HCT116 (cell line): ENCODE measurements around the gene ZBTB16. TPM values are rescaled to one million over a fixed set of nuclear protein-coding genes. Genes with fewer than 3 reads are reported as not detected.

Experiments used
- ATAC-seq: fragments of 200-7000 bp; cut with Tn5 transposase; 2 replicates; pipeline ENCODE4 v1.9.1; 2020; ENCODE audit warnings: mild to moderate bottlenecking, moderate library complexity
- BruUV-seq: library from RNA; stranded (reverse); fragments of 400-500 nt; replicated peaks from 2 replicates; lab custom pipeline; 2021; lab: Mats Ljungman, UMichigan
- CTCF ChIA-PET: fragments of 300-600 bp; sonication (Branson Sonifier 250); formaldehyde crosslinking; loops from one replicate; lab custom pipeline; 2021; ENCODE audit warnings: antibody characterized with exemption; lab: Charles Lee
- POLR2A ChIA-PET: fragments of 300-600, 350-600 bp; sonication (Branson Sonifier 250); formaldehyde crosslinking; loops from one replicate; lab custom pipeline; 2021; ENCODE audit warnings: antibody characterized with exemption; lab: Charles Lee
- RAD21 ChIA-PET, 2 experiments: fragments of 300-600 bp; sonication (Branson Sonifier 250); formaldehyde crosslinking; loops; one replicate each; lab custom pipeline; 2023; ENCODE audit warnings: low total read pairs in 2 of 2; ENCODE audit not compliant: uncharacterized antibody in 2 of 2, unreplicated experiment in 2 of 2, low non-redundant PET in 1 of 2; lab: Charles Lee
- DNase-seq: peaks from one replicate; pipeline ENCODE4 v3.0.0-alpha.2; 2010; ENCODE audit warnings: low read depth, low spot score
- H2AFZ ChIP-seq: fragments of 200-600 bp; shearing (Covaris generic), sonication (generic); 2 replicates; pipeline ENCODE4 v1.6.1; 2017; ENCODE audit warnings: low read depth, mixed run types, mixed read lengths, antibody characterized with exemption, low read length; ENCODE audit not compliant: poor library complexity, severe bottlenecking
- H3K27ac ChIP-seq: 2 replicates; pipeline ENCODE4 v1.5.1; 2012; ENCODE audit warnings: low read depth, low read length
- H3K27me3 ChIP-seq: fragments of 200-600 bp; sonication (generic); 2 replicates; pipeline ENCODE4 v1.6.1; 2016; ENCODE audit warnings: mixed run types, low read length, mixed read lengths; ENCODE audit not compliant: insufficient read depth
- H3K36me3 ChIP-seq, 2 experiments: fragments of 200-500 bp in 1 of 2; fragments of 200-600 bp in 1 of 2; sonication (Bioruptor generic) in 1 of 2; sonication (generic) in 1 of 2; 2 replicates each; pipeline versions ENCODE4 v1.5.1 to v1.6.1; 2014 to 2016; ENCODE audit warnings: low read length in 2 of 2, inconsistent platforms in 1 of 2, mixed read lengths in 1 of 2, mixed run types in 1 of 2; ENCODE audit not compliant: insufficient read depth in 2 of 2, control insufficient read depth in 1 of 2
- H3K4me1 ChIP-seq, 2 experiments: fragments of 200-600 bp in 1 of 2; sonication (generic) in 1 of 2; 2 replicates each; pipeline versions ENCODE4 v1.5.1 to v1.6.1; 2012 to 2017; ENCODE audit warnings: low read length in 2 of 2, inconsistent platforms in 1 of 2, mild to moderate bottlenecking in 1 of 2, mixed read lengths in 1 of 2, mixed run types in 1 of 2, moderate library complexity in 1 of 2; ENCODE audit not compliant: insufficient read depth in 2 of 2, control insufficient read depth in 1 of 2
- H3K4me2 ChIP-seq: fragments of 200-600 bp; sonication (generic); 2 replicates; pipeline ENCODE4 v1.6.1; 2017; ENCODE audit warnings: mixed run types, low read length, mixed read lengths
- H3K4me3 ChIP-seq, 2 experiments: fragments of 200-600 bp in 1 of 2; sonication (generic) in 1 of 2; replicated peaks in 1 of 2; 2 replicates each; pipeline ENCODE4 v1.5.1; 2011 to 2016; ENCODE audit warnings: low read length in 2 of 2, control low read depth in 1 of 2, low read depth in 1 of 2, mild to moderate bottlenecking in 1 of 2, mixed read lengths in 1 of 2, mixed run types in 1 of 2
- H3K79me2 ChIP-seq: fragments of 200-600 bp; sonication (generic); 2 replicates; pipeline ENCODE4 v1.6.1; 2017; ENCODE audit warnings: mild to moderate bottlenecking, mixed run types, low read length, moderate library complexity, mixed read lengths; ENCODE audit not compliant: insufficient read depth
- H3K9ac ChIP-seq: fragments of 200-600 bp; sonication (generic); 2 replicates; pipeline ENCODE4 v1.6.1; 2016; ENCODE audit warnings: low read length, mixed read lengths
- H3K9me2 ChIP-seq: fragments of 200-600 bp; sonication (generic), shearing (Covaris generic); 2 replicates; pipeline ENCODE4 v1.6.1; 2017; ENCODE audit warnings: mixed run types, mild to moderate bottlenecking, moderate library complexity; ENCODE audit not compliant: insufficient read depth
- H3K9me3 ChIP-seq, 2 experiments: fragments of 200-500 bp in 1 of 2; fragments of 200-600 bp in 1 of 2; sonication (Bioruptor generic) in 1 of 2; sonication (generic) in 1 of 2; 2 replicates each; pipeline ENCODE4 v1.6.1; 2014 to 2017; ENCODE audit warnings: low read length in 2 of 2, mixed read lengths in 2 of 2, inconsistent platforms in 1 of 2, low read depth in 1 of 2, mild to moderate bottlenecking in 1 of 2, mixed run types in 1 of 2, moderate library complexity in 1 of 2; ENCODE audit not compliant: control insufficient read depth in 1 of 2, insufficient read depth in 1 of 2
- H4K20me1 ChIP-seq: fragments of 200-600 bp; sonication (generic), shearing (Covaris generic); 2 replicates; pipeline ENCODE4 v1.6.1; 2017; ENCODE audit warnings: mixed run types, mild to moderate bottlenecking, moderate library complexity; ENCODE audit not compliant: insufficient read depth
- CBX3 ChIP-seq: IDR thresholded peaks from 2 replicates; pipeline ENCODE4 v1.6.1; 2012; ENCODE audit warnings: low read depth
- EZH2 ChIP-seq: fragments of 200-600 bp; sonication (generic); IDR thresholded peaks from 2 replicates; pipeline ENCODE4 v1.6.1; 2017; ENCODE audit warnings: antibody characterized with exemption, mixed run types
- EZH2phosphoT487 ChIP-seq: fragments of 200-600 bp; IDR thresholded peaks from 2 replicates; pipeline ENCODE4 v1.6.1; 2018; ENCODE audit warnings: antibody characterized with exemption, borderline replicate concordance
- FOSL1 ChIP-seq: IDR thresholded peaks from 2 replicates; pipeline ENCODE4 v1.6.1; 2012; ENCODE audit warnings: low read depth
- POLR2A ChIP-seq: IDR thresholded peaks from 2 replicates; pipeline ENCODE4 v1.7.0; 2011; ENCODE audit warnings: borderline replicate concordance; ENCODE audit not compliant: insufficient read depth, insufficient read length; ENCODE audit errors: extremely low read depth
- POLR2AphosphoS5 ChIP-seq: IDR thresholded peaks from 2 replicates; pipeline ENCODE4 v1.6.1; 2011; ENCODE audit warnings: mild to moderate bottlenecking, low read depth, low read length, moderate library complexity
- RAD21 ChIP-seq: IDR thresholded peaks from 2 replicates; pipeline ENCODE4 v1.6.1; 2012; ENCODE audit warnings: low read depth, mild to moderate bottlenecking
- TCF7L2 ChIP-seq: IDR thresholded peaks from 2 replicates; pipeline ENCODE4 v1.7.0; 2011; ENCODE audit warnings: borderline replicate concordance, inconsistent platforms; ENCODE audit not compliant: insufficient read depth, insufficient read length; ENCODE audit errors: extremely low read depth
- ZNF274 ChIP-seq: fragments of 200-500 bp; sonication (Bioruptor generic); IDR thresholded peaks from 2 replicates; pipeline ENCODE4 v1.6.1; 2014; ENCODE audit warnings: mild to moderate bottlenecking, low read depth, low read length, inconsistent platforms
- intact Hi-C: fragments of 100-400 bp; cut with micrococcal nuclease; formaldehyde crosslinking; loops from 2 replicates; pipeline ENCODE4 v1.10.0; 2022
- total RNA-seq: library from RNA; stranded (reverse); gene quantifications from one replicate; pipeline ENCODE4 v1.2.1, GENCODE V29; 2021; ENCODE audit not compliant: unreplicated experiment

ZBTB16 gene
- total RNA-seq, 1 experiment from 2014 or later = 0.30 TPM

DNA sequence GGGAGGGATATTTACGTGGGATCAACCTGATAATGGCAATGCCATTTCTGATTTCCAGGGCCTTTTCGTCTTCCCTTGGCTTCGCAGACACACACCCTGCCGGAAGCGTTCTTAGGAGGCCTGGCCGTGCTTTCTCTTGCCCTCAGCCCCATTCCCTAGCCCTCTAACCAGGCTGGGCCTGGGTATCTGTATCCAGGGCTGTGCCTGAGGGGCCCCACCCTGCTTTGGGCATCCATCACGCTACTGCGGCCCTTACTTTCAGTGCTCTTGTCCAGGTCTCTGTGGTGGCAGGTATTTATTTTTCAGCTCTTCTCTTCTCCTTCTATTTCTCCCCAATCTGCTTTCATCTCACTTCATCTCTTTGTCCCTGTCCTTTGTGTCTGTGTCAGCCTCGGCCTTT, 105.0 kb downstream of the ZBTB16 start:
- Histone ChIP-seq H3K9me2 (no peaks in the 10 kb centered on the region), H4K20me1 (no peaks in the 10 kb centered on the region), H3K27ac (no peak overlapping the region), H3K9ac (no peak overlapping the region), H3K9me3 (no peaks in the 10 kb centered on the region), H3K4me1 (peaks cover 17 to 20% of the 10 kb centered on the region in 2 experiments), H3K4me2 (no peak overlapping the region), H3K36me3 (no peaks in the 10 kb centered on the region), H3K79me2 (no peaks in the 10 kb centered on the region), H3K4me3 (no peak overlapping the region), H2AFZ (no peak overlapping the region), H3K27me3 (peaks cover 77% of the 10 kb centered on the region)
- ChIA-PET CTCF (no interaction called here), RAD21 (no interaction called here), POLR2A (no interaction called here)
- no TSS peak for BruUV-seq
- intact Hi-C loops = loop anchor here (5.0 to 10.0 kb wide), 2 partner anchors 127 to 260 kb away; partner anchors contain the start of gene HTR3B
- no peak for TF ChIP-seq ZNF274
- no peak for TF ChIP-seq RAD21
- ATAC-seq = no peak
- DNase-seq = no peak

- Histone ChIP-seq H2AFZ (no peak overlapping the region), H3K9me3 (no peaks in the 10 kb centered on the region), H4K20me1 (no peaks in the 10 kb centered on the region), H3K79me2 (no peaks in the 10 kb centered on the region), H3K4me1 (peaks cover 8 to 14% of the 10 kb centered on the region in 2 experiments; a peak in 2 of 4 replicates), H3K4me2 (no peak overlapping the region), H3K9ac (no peak overlapping the region), H3K36me3 (no peaks in the 10 kb centered on the region), H3K4me3 (no peak overlapping the region), H3K9me2 (no peaks in the 10 kb centered on the region), H3K27me3 (peaks cover 84% of the 10 kb centered on the region), H3K27ac (no peak overlapping the region)
- ATAC-seq (no peak), DNase-seq (no peak)
- BruUV-seq = no TSS peak
- POLR2A ChIA-PET = no interaction called here
- CTCF ChIA-PET = no interaction called here
- no peak for TF ChIP-seq POLR2AphosphoS5
- no peak for TF ChIP-seq TCF7L2
- no peak for TF ChIP-seq EZH2
- no peak for TF ChIP-seq POLR2A
- TF ChIP-seq CBX3 = no peak
- TF ChIP-seq FOSL1 = no peak
- no peak for TF ChIP-seq EZH2phosphoT487
- RAD21 ChIA-PET = no interaction called here
- intact Hi-C loops = loop anchor here (10.0 kb wide), 1 partner anchor 261 kb away; the partner anchor contains the start of gene HTR3B
Observed at GRCh38 chr11:114165326-114166230, 106.1 kb downstream of the ZBTB16 start.
